Islet of Langerhans (tissue), 1 donor: Measurements from ENCODE around the gene EFHD1.
A peak's percentile ranks its signal among the peaks of the same experiment; 100 is the strongest.
"Not testable (repeated sequence)": the region's sequence is repeated elsewhere in the genome, so short reads cannot be mapped to it uniquely, and the experiment has no call there.

Source experiments
- FAIRE-seq: peaks from one replicate; lab custom pipeline; 2011; peaks lifted over from hg19 to GRCh38; lab: Jason Lieb, UNC

EFHD1 gene

GRCh38 chr2:232652505-232652851, 19.1 kb downstream of the EFHD1 start:
- FAIRE-seq = no peak

GRCh38 chr2:232653441-232653840, 20.0 kb downstream of the EFHD1 start:
- FAIRE-seq = no peak

- FAIRE-seq = no peak
Observed at GRCh38 chr2:232655392-232655791, 22.0 kb downstream of the EFHD1 start.

GRCh38 chr2:232658217-232658785, 24.9 kb downstream of the EFHD1 start:
- no peak for FAIRE-seq

GRCh38 chr2:232659359-232659758, 26.0 kb downstream of the EFHD1 start:
- FAIRE-seq = no peak

GRCh38 chr2:232662486-232663260, 29.3 kb downstream of the EFHD1 start:
- no peak for FAIRE-seq

GRCh38 chr2:232666051-232666805, 32.8 kb downstream of the EFHD1 start:
- FAIRE-seq = no peak

- FAIRE-seq = no peak
Observed at GRCh38 chr2:232667989-232668583, 34.7 kb downstream of the EFHD1 start.

GRCh38 chr2:232668805-232669444, 35.5 kb downstream of the EFHD1 start:
- FAIRE-seq = no peak

- FAIRE-seq = no peak
Observed at GRCh38 chr2:232672588-232672987, 39.2 kb downstream of the EFHD1 start.

GRCh38 chr2:232674491-232674890, 41.1 kb downstream of the EFHD1 start:
- no peak for FAIRE-seq

GRCh38 chr2:232675381-232675780, 42.0 kb downstream of the EFHD1 start:
- FAIRE-seq = no peak

GRCh38 chr2:232680006-232680405, 46.6 kb downstream of the EFHD1 start:
- no peak for FAIRE-seq

- no peak for FAIRE-seq
Observed at GRCh38 chr2:232681527-232681926, 48.1 kb downstream of the EFHD1 start.

- FAIRE-seq = no peak
Observed at GRCh38 chr2:232683368-232683767, 50.0 kb downstream of the EFHD1 start.

GRCh38 chr2:232685391-232685790, 52.0 kb downstream of the EFHD1 start:
- FAIRE-seq = not testable (repeated sequence)

GRCh38 chr2:232687382-232688160, 54.2 kb downstream of the EFHD1 start:
- FAIRE-seq = no peak

- FAIRE-seq = no peak
Observed at GRCh38 chr2:232688201-232688600, 54.8 kb downstream of the EFHD1 start.

- FAIRE-seq = peak; percentile 36
Observed at GRCh38 chr2:232689152-232689910, 55.9 kb downstream of the EFHD1 start.

- not testable (repeated sequence) for FAIRE-seq
Observed at GRCh38 chr2:232691117-232691516, 57.7 kb downstream of the EFHD1 start.

GRCh38 chr2:232693344-232693743, 59.9 kb downstream of the EFHD1 start:
- FAIRE-seq = no peak
